Measurements from ENCODE around the gene SGCD.

DNA sequence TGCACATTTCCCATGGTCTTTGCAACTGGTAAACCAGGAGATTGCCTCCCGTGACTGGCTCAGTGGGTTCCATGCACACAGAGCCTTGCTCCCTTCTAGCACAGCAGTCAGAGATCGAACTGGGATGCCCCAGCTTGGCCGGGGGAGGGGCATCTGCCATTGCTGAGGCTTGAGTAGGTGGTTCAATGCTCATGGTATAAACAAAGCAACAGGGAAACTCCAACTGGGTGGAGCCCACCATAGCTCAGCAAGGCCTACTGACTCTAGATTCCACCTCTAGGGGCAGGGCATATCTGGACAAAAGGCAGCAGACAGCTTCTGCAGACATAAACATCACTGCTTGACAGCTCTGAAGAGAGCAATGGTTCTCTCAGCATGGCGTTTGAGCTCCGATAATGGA, 456.1 kb downstream of the SGCD start:
- TF ChIP-seq POLR2A (IDR thresholded peaks at IDR 0.05; ENCODE audit: low read depth): no peak
- TF ChIP-seq, protein P1, sequence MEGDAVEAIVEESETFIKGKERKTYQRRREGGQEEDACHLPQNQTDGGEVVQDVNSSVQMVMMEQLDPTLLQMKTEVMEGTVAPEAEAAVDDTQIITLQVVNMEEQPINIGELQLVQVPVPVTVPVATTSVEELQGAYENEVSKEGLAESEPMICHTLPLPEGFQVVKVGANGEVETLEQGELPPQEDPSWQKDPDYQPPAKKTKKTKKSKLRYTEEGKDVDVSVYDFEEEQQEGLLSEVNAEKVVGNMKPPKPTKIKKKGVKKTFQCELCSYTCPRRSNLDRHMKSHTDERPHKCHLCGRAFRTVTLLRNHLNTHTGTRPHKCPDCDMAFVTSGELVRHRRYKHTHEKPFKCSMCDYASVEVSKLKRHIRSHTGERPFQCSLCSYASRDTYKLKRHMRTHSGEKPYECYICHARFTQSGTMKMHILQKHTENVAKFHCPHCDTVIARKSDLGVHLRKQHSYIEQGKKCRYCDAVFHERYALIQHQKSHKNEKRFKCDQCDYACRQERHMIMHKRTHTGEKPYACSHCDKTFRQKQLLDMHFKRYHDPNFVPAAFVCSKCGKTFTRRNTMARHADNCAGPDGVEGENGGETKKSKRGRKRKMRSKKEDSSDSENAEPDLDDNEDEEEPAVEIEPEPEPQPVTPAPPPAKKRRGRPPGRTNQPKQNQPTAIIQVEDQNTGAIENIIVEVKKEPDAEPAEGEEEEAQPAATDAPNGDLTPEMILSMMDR (IDR thresholded peaks at IDR 0.05): no peak
- no peak for TF ChIP-seq EP300 (IDR thresholded peaks at IDR 0.05)
- no peak for TF ChIP-seq POLR2AphosphoS5 (IDR thresholded peaks at IDR 0.05)
